CD14-positive monocyte (primary cell): ENCODE measurements around the gene EBF3. TPM values are rescaled to one million over a fixed set of nuclear protein-coding genes. Genes with fewer than 3 reads are reported as not detected.

Source experiments
- DNase-seq, 3 donors: peaks; one replicate each; pipeline ENCODE4 v3.0.0-alpha.2; 2011 to 2022
- H2AFZ ChIP-seq: 2 replicates; pipeline ENCODE4 v1.6.0; 2012; ENCODE audit warnings: mild to moderate bottlenecking, low read depth, low read length, inconsistent platforms; ENCODE audit not compliant: insufficient read depth, poor library complexity, severe bottlenecking
- H3K27ac ChIP-seq, 2 donors: 1 replicate in 1 of 2; 2 replicates in 1 of 2; pipeline ENCODE4 v1.5.1; 2012 to 2013; ENCODE audit warnings: low read length in 2 of 2, control low read depth in 1 of 2, inconsistent platforms in 1 of 2, low read depth in 1 of 2, mild to moderate bottlenecking in 1 of 2
- H3K27me3 ChIP-seq, 2 donors: one replicate each; pipeline versions ENCODE4 v1.6.0 to v1.6.1; 2011 to 2013; ENCODE audit warnings: low read length in 2 of 2; ENCODE audit not compliant: control insufficient read depth in 2 of 2, insufficient read depth in 2 of 2
- H3K36me3 ChIP-seq, 2 donors: replicated peaks in 1 of 2; 1 replicate in 1 of 2; 2 replicates in 1 of 2; pipeline versions ENCODE4 v1.5.1 to v1.6.1; 2012 to 2013; ENCODE audit warnings: low read length in 2 of 2, control low read depth in 1 of 2, inconsistent platforms in 1 of 2, mild to moderate bottlenecking in 1 of 2; ENCODE audit not compliant: insufficient read depth in 2 of 2, control insufficient read depth in 1 of 2
- H3K4me1 ChIP-seq, 2 donors: 1 replicate in 1 of 2; 2 replicates in 1 of 2; pipeline versions ENCODE4 v1.5.1 to v1.6.1; 2012 to 2013; ENCODE audit warnings: low read length in 2 of 2, control low read depth in 1 of 2, inconsistent platforms in 1 of 2, mild to moderate bottlenecking in 1 of 2, moderate library complexity in 1 of 2; ENCODE audit not compliant: insufficient read depth in 2 of 2, control insufficient read depth in 1 of 2
- H3K4me2 ChIP-seq: replicated peaks from 2 replicates; pipeline ENCODE3; 2012; ENCODE audit warnings: low read length, moderate library complexity, mild to moderate bottlenecking; ENCODE audit not compliant: poor library complexity, severe bottlenecking; ENCODE audit errors: extremely low read depth
- H3K4me3 ChIP-seq, 3 experiments: fragments of 200-600 bp in 1 of 3; sonication (generic) in 1 of 3; replicated peaks in 1 of 3; 1 replicate in 2 of 3; 2 replicates in 1 of 3; pipeline ENCODE4 v1.5.1; 2011 to 2013; ENCODE audit warnings: low read length in 3 of 3, mild to moderate bottlenecking in 3 of 3, control low read depth in 2 of 3, low read depth in 2 of 3, inconsistent platforms in 1 of 3, moderate library complexity in 1 of 3
- H3K79me2 ChIP-seq: 2 replicates; pipeline ENCODE4 v1.6.0; 2012; ENCODE audit warnings: mild to moderate bottlenecking, control low read depth, inconsistent platforms, low read length, moderate library complexity; ENCODE audit not compliant: insufficient read depth
- H3K9ac ChIP-seq: 2 replicates; pipeline ENCODE4 v1.6.0; 2017; ENCODE audit warnings: low read length, mild to moderate bottlenecking; ENCODE audit not compliant: insufficient read depth, poor library complexity, severe bottlenecking
- H3K9me3 ChIP-seq, 2 donors: replicated peaks in 1 of 2; 1 replicate in 1 of 2; 2 replicates in 1 of 2; pipeline versions ENCODE4 v1.5.1 to v1.6.1; 2012 to 2013; ENCODE audit warnings: low read length in 2 of 2, control low read depth in 1 of 2; ENCODE audit not compliant: control insufficient read depth in 1 of 2, insufficient read depth in 1 of 2
- H4K20me1 ChIP-seq: 2 replicates; pipeline ENCODE4 v1.6.0; 2012; ENCODE audit warnings: mild to moderate bottlenecking, low read length, control low read depth, moderate library complexity; ENCODE audit not compliant: insufficient read depth
- H3K27ac Mint-ChIP-seq, 7 donors: one replicate each; pipeline ENCODE4 v1.8.0; 2020; ENCODE audit warnings: mild to moderate bottlenecking in 7 of 7, mixed read lengths in 7 of 7, moderate library complexity in 6 of 7, inconsistent platforms in 2 of 7
- H3K27me3 Mint-ChIP-seq, 3 donors: one replicate each; pipeline ENCODE4 v1.8.0; 2021 to 2022; ENCODE audit warnings: low read depth in 3 of 3, mild to moderate bottlenecking in 3 of 3, mixed read lengths in 3 of 3, moderate library complexity in 3 of 3, inconsistent platforms in 1 of 3
- H3K36me3 Mint-ChIP-seq, 2 donors: one replicate each; pipeline ENCODE4 v1.8.0; 2020; ENCODE audit warnings: mixed read lengths in 2 of 2, inconsistent platforms in 1 of 2, mild to moderate bottlenecking in 1 of 2
- H3K4me1 Mint-ChIP-seq: one replicate; pipeline ENCODE4 v1.8.0; 2020; ENCODE audit warnings: mild to moderate bottlenecking, mixed read lengths
- H3K4me3 Mint-ChIP-seq, 2 donors: one replicate each; pipeline ENCODE4 v1.8.0; 2020; ENCODE audit warnings: mild to moderate bottlenecking in 2 of 2, mixed read lengths in 2 of 2, moderate library complexity in 1 of 2
- H3K9me3 Mint-ChIP-seq, 7 donors: one replicate each; pipeline ENCODE4 v1.8.0; 2020 to 2022; ENCODE audit warnings: mixed read lengths in 7 of 7, mild to moderate bottlenecking in 6 of 7, moderate library complexity in 6 of 7, inconsistent platforms in 2 of 7
- WGBS: methylation state at CpG from one replicate; pipeline ENCODE4 v1.1.5; 2013; ENCODE audit warnings: missing lambda C conversion rate; ENCODE audit not compliant: insufficient coverage; 5-methylcytosine and 5-hydroxymethylcytosine counted together
- intact Hi-C, 2 donors: fragments of 100-400 bp; cut with micrococcal nuclease; formaldehyde crosslinking; loops; one replicate each; pipeline versions ENCODE4 v1.15.0 to v1.15.1; 2023
- polyA plus RNA-seq, 3 donors: library from polyadenylated mRNA; depleted of rRNA in 1 of 3; unstranded in 2 of 3; stranded (reverse) in 1 of 3; fragments of 300-500 nt in 2 of 3; fragments of >200 nt in 1 of 3; fragmentation: Illumina TruSeq in 2 of 3; gene quantifications; 1 replicate in 2 of 3; 2 replicates in 1 of 3; pipeline ENCODE4 v1.2.3, GENCODE V29; 2012 to 2021
- TF ChIP-seq, protein P1 (sequence below): fragments of 200-600 bp; IDR thresholded peaks from one replicate; pipeline ENCODE4 v1.8.0; 2022; ENCODE audit warnings: antibody characterized with exemption, mild to moderate bottlenecking

EBF3 gene
- polyA plus RNA-seq, 3 donors = not detected

DNA sequence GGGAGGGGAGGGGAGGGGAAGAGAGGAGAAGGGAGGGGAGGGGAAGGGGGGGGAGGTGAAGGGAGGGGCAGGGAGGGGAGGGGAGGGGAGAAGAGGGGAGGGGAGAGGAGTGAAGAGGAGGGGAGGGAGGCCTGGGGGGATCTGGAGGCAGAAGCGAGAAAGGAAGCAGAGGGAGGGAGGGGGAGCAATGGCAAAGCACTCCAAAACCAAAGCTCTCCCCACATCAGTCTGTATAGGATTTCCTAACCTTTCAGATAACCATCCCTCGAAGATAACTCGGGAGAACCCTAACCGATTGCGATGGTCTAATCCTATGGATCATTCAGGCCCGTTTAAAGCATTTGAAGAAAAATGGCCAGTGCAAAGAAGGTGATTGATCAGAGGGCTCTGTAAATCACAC, 19.0 kb downstream of the EBF3 start:
- no peaks in the 10 kb centered on the region for H3K9me3 ChIP-seq
- H3K27ac Mint-ChIP-seq = no peak overlapping the region
- no peaks in the 10 kb centered on the region for H3K27me3 ChIP-seq
- no peak overlapping the region for H3K27ac ChIP-seq
- DNase-seq = no peak
- H3K4me3 Mint-ChIP-seq = no peak overlapping the region
- intact Hi-C loops = no loop called here
- H3K4me3 ChIP-seq = no peak overlapping the region
- no peaks in the 10 kb centered on the region for H3K4me1 ChIP-seq
- no peak overlapping the region for H3K4me2 ChIP-seq
- no peaks in the 10 kb centered on the region for H4K20me1 ChIP-seq
- TF ChIP-seq, protein P1, sequence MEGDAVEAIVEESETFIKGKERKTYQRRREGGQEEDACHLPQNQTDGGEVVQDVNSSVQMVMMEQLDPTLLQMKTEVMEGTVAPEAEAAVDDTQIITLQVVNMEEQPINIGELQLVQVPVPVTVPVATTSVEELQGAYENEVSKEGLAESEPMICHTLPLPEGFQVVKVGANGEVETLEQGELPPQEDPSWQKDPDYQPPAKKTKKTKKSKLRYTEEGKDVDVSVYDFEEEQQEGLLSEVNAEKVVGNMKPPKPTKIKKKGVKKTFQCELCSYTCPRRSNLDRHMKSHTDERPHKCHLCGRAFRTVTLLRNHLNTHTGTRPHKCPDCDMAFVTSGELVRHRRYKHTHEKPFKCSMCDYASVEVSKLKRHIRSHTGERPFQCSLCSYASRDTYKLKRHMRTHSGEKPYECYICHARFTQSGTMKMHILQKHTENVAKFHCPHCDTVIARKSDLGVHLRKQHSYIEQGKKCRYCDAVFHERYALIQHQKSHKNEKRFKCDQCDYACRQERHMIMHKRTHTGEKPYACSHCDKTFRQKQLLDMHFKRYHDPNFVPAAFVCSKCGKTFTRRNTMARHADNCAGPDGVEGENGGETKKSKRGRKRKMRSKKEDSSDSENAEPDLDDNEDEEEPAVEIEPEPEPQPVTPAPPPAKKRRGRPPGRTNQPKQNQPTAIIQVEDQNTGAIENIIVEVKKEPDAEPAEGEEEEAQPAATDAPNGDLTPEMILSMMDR = no peak
- no peaks in the 10 kb centered on the region for H3K79me2 ChIP-seq
- no peak overlapping the region for H2AFZ ChIP-seq
- H3K9me3 Mint-ChIP-seq = no peaks in the 10 kb centered on the region
- no peaks in the 10 kb centered on the region for H3K36me3 Mint-ChIP-seq
- H3K36me3 ChIP-seq = no peaks in the 10 kb centered on the region
- no CpG with 5 or more reads among the region's 6 CpGs for WGBS
- H3K4me1 Mint-ChIP-seq = peaks cover under 1% of the 10 kb centered on the region
- no peak overlapping the region for H3K9ac ChIP-seq
- H3K27me3 Mint-ChIP-seq = peaks cover 14 to 18% (median 16%) of the 10 kb centered on the region in 3 donors

DNA sequence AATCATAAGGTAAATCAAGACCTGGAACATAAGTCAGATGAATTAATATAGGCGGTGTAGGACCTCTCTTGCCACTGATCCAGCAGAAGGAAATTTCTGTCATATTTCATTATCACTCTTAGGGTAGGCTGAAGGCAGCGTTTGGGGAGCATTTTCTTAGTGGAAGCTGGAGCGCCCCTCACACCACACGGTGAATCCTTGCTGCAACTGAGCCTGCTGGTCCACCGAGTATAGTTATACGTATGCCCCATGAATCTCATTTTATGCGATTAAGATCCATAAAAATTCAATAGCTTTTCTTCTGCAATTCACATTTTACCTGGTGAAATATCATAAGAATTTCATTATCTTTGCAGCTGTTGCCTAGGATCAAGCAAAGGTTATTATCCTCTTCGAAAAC, 19.6 kb downstream of the EBF3 start:
- TF ChIP-seq, protein P1 = no peak
- Mint-ChIP-seq H3K27ac (no peak overlapping the region), H3K9me3 (no peaks in the 10 kb centered on the region), H3K36me3 (no peaks in the 10 kb centered on the region), H3K27me3 (peaks cover 9 to 13% (median 11%) of the 10 kb centered on the region in 3 donors), H3K4me3 (no peak overlapping the region), H3K4me1 (no peaks in the 10 kb centered on the region)
- DNase-seq = no peak
- no peak overlapping the region for H3K27ac ChIP-seq
- no peak overlapping the region for H2AFZ ChIP-seq
- 81% methylated on average over 3 of the region's 8 CpGs for WGBS
- H3K9ac ChIP-seq = no peak overlapping the region
- intact Hi-C loops = no loop called here
- no peak overlapping the region for H3K4me3 ChIP-seq
- H3K79me2 ChIP-seq = no peaks in the 10 kb centered on the region
- no peaks in the 10 kb centered on the region for H3K4me1 ChIP-seq
- no peaks in the 10 kb centered on the region for H4K20me1 ChIP-seq
- H3K4me2 ChIP-seq = no peak overlapping the region
- H3K27me3 ChIP-seq = no peaks in the 10 kb centered on the region
- H3K9me3 ChIP-seq = no peaks in the 10 kb centered on the region
- no peaks in the 10 kb centered on the region for H3K36me3 ChIP-seq
